Fibroblast of skin of abdomen (primary cell): Measurements from ENCODE around the gene PECR.
"Not testable (repeated sequence)": the region's sequence is repeated elsewhere in the genome, so short reads cannot be mapped to it uniquely, and the experiment has no call there.

Experiments
- DNase-seq: peaks from one replicate; pipeline ENCODE4 v3.0.0-alpha.2; 2013

The PECR gene

GRCh38 chr2:216023055-216023648, 58.5 kb downstream of the PECR start:
- peak; percentile 43 for DNase-seq

- no peak for DNase-seq
These were observed 59.6 kb downstream of the PECR start for GRCh38 chr2:216021768-216022565.

DNA sequence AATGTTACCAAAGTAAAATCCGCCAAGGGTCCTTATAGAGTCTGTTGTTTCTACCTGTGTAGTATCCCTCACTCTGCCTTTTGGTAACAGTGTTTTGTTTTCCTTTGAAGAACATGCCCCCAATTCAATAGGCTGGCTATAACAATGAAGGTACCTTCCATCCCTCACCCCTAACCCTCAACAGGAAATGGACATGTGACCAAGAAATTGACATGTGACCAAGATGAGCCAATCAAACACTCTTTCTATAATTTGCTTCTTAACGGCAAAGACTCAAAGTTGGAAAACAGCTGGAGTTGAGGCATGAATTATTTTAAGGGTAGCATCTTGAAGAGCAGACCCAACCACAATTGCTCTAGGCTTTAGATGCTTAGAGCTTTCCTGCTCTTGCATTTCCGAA, 62.9 kb downstream of the PECR start:
- DNase-seq, result no peak

GRCh38 chr2:216017365-216017764, 64.2 kb downstream of the PECR start:
- no peak for DNase-seq

GRCh38 chr2:216016581-216016980, 65.0 kb downstream of the PECR start:
- DNase-seq, result no peak

DNA sequence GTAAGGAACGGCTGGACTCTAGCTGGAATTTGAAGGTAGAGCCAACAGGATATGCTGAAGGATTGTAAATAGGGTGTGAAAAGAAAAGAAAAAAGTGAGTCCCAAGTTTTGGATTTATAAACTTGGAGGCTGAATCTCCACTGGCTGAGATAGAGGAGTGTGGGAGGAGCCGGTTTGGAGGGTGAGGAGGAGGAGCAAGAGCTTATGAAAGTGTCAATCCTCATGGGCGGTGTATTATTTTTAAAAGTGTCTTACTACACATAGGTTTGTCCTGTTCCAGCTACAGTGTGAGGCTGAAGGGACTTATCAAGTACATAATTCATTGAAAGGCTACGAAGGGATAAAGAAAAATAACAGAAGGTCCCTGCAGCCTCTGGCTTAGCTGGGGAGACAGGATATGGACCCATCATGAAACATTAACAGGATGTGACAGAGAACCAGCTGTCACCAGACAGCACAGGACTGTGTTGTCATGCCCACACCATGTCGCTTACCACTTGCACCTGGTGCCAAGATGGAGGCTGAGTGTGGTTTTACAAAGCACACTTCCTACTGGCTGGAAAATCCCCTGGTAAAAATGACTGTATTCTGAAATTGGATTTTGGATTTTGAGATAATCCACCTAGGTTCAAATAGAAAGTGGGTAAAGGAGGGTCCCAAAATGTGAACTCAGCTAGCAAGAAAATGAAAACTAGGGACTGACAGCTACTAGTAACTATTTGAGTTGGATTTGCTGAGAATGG, 65.7 kb downstream of the PECR start:
- no peak for DNase-seq

DNA sequence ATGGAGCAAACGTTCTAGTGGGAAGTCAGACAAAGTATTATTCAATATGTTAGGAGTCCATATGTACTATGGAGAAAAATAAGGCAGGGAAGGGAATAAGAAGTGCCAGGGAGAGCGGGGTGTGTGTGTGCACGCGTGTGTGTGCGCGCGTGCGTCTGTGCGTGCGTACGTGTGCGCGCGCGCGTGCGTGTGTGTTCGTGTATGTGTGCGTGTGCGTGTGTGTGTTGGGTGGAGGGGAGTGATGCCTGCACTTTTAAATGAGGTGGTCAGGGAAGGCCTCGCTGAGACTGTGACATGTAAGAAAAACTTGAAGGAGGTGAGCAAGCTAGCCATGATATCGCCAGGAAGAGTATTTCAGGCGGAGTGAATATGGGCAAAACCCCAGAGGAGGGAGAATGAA, 66.6 kb downstream of the PECR start:
- DNase-seq, result no peak

- no peak for DNase-seq
These were observed 67.6 kb downstream of the PECR start for GRCh38 chr2:216014006-216014405.

DNA sequence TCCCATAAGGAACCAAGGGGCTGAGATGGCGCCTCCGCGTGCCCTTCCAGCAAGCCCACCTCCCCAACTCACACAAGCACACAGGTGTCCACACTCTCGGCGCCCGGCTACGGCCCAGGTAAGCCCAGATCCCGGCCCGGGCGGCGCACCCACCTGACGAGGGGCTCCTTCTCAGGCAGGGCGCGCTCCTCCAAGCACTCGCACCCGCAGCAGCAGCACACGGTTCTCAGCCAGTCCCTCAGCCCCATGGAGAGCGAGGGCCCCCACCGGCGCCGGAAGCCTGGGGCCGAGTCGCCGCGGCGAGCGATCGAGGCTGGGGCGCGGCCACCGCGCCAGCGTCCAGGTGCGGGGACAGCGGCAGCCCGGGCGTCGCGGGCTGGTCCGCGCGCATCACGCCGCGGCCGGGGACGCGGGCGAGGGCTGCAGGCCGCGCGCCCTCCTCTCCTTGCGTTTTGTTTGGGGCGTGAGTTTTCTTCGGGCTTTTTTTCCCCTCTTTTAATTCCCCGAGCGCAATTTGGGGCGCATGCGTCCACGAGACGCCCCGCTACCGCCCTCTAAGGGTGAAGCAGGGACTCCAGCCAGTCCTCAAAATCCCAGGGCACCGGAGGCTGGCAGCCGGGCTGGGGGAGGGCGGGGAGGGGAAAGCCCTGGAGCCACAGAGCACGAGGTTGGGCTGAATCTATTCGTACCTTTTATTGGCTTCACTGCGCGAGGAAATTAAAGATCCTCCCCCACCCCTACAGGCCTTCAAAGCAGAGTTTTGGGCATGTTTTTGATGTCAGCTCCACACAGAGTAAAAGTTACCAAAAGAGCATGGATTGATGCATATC, 68.3 kb downstream of the PECR start, which contains the start of gene MREG:
Gene MREG (minus strand): TSS at position 472 of the 830 bp plus-strand sequence. CDS start 224 bp downstream, at position 248.
- peak; percentile 77 for DNase-seq

GRCh38 chr2:216012830-216013079, 68.9 kb downstream of the PECR start:
- no peak for DNase-seq

DNA sequence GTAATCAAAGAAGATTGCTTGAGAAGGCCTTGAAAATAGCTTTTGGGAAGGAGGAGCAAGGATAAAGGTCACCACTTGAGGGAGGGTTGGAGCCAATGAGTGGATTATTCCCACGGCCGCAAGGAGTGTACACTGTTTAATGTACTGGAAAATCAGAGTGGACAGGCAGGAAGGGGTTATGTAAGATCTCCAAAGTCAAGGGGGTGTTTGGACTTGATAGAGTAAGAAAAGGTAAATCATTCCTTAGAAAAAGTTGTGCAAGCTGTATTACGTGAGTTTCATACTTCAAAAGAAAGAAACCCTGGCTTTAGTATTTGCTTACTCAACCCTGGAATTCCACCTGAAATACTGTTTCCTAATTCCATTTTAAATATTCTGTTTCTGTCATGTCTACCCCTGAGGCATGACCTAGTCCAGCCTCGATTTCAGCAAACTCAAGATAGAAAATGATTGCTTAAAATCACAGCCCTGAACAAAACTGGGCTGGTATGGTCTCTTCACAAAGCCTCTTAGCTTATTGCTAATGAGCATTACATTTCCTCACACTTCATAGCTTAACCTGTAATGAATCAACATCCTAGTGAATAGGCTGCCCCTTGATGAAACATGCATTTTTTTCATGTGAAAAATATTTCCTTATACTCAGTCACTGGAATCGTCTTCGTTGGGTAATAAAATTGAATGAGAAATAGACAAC, 69.3 kb downstream of the PECR start:
- peak; percentile 24 for DNase-seq

DNA sequence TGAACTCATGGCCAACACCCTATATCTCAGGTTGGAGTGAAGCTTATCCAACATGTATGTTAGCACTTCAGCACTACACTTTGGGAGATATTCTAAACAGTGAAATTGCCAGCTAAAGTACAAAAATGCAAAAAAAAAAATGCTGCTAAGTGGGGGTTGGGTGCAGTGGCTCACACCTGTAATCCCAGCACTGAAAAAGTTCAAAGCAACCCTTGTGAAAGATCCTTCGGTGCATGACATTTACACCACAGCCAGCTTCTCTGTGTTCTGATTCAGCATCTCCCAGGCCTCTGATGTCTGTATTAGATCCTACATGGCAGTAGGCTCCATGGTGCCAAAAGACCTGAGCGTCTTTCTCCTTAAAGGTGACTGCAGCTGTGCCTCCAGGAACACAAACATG, 72.4 kb downstream of the PECR start:
- DNase-seq, result not testable (repeated sequence)

DNA sequence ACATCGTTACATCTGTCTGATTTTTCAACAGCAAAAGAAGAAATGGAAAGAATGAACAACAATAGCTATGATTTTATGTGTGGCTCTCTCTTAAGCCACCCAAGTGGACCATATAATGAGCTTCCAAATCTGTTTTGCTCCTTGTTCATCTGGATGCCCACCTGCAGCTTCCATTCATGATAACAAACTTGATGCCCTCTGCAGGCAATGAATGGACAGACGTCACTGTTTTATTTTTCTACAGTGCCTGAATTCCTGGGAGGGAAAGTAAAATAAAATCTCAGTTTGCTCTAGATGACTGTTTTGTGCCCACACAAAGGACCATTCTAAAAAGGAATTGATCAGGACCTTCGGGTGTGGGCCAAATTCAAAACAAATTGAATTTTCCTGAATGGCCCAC, 73.2 kb downstream of the PECR start:
- DNase-seq, result no peak

DNA sequence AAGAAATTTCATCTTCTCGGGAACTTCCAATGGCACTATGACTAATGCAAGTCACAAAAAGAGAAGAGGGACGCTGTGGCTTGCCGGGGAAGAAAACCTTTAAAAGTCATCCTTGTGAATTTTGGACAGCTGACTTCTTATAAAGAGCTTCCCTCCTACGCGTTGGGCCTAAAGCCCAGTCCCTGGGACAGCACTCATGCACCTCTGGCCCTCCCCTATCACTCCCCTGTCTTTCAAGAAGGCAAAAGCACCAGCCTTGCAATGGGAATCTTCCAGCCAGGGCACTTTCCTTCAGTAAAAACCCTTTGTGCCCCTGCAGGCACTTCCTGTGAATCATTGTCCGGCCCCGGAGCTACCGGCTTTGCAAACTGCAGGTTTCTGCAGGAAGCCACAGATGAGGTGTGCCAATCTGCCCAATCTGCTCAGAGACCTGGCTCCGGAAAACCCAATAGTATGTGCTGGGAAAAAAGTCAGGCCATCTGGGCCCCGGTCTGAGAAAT, 75.4 kb downstream of the PECR start:
- DNase-seq, result no peak

GRCh38 chr2:216004697-216005283, 76.8 kb downstream of the PECR start:
- DNase-seq, result no peak

DNA sequence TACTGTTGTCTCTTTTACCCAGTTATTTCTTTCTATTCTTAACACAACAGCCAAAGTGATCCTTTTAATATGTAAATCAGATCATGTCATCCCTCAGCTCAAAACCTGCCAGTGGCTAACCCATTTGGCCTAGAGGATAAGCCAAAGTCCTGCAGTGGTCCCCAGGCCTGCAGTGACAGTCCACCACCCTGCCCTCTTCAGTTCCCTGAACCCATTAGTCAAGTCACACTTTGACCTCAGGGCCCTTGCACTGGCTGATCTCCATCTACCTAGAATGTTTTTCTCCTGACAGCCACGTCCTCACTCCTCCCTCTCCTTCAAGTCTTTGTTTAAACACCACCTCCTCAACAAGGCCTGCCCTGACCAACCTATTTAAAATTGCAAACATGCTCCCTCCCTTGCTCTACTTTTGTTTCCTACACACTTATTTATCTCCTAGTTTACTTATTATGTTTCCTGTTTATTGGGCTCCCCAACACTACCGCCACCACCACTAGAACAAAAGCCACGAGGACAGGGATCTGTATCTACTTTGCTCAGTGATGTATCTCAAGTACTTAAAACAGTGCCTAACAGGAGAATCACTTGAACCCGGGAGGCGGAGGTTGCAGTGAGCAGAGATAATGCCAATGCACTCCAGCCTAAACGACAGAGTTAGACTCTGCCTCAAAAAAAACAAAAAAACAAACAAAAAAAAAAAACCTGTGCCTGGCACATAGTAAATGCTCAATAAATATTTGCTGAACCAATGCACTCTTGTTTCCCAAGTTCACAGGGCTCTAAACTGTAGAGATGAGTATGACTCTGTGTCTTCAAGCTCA, 77.5 kb downstream of the PECR start:
- no peak for DNase-seq

GRCh38 chr2:216002693-216003092, 78.9 kb downstream of the PECR start:
- no peak for DNase-seq

DNA sequence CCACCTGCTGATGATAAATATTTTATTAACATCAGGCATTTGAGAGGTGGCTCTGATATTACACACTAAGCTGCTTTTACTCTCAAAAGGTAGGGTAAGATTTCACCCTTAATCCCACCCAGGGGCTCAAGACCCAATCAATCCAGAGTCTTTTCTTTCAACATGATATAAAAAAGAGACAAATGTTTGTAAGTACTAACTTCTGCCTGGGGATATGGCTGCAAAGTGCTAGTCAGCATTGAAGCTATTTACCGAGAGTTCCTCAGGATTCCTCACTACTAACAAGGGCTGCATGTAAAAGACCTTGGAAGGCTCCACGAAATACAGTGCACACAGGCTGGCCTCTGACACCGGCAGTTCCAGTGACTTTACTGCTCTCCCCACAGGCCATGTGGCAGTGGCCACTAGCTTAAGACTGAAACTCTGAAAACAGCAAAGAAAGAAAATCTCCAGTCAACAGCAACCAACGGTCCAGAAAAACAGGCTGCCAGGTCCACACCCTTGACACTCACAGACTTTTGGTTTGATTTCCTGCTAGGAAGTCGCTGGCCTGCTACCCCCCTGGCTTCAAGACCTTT, 79.4 kb downstream of the PECR start:
- no peak for DNase-seq

GRCh38 chr2:216001216-216002100, 80.2 kb downstream of the PECR start:
- DNase-seq, result no peak
